GM10847 (cell line): ENCODE data around the gene CD86.

Experiments
- POLR2A ChIP-seq: IDR thresholded peaks from 2 replicates; pipeline ENCODE4 v1.6.1; 2011; ENCODE audit not compliant: insufficient read length; ENCODE audit errors: extremely low read depth

Gene CD86

DNA sequence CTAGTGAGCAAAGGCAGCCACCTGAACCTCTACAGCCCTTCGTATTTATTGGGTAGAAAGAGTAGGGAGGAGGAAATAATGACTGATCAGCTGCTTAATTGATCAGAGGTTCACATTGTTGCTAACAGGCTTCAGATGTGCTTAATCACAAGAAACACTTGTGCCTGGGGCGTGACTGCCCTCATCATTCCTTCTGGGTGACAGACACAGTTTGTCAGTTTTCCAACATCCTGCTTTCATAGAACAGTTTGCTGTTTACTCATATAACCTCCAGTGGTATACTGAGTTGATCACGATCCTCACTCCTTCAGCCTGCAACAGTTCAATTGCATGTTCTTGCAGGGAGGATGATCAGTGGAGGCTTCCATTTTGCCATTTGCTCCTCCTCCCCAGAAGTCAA lies 114.7 kb downstream of the CD86 start:
- no peak for TF ChIP-seq POLR2A
